ENCODE results near the gene ARFGEF2. TPM values are rescaled to one million over a fixed set of nuclear protein-coding genes. Genes with fewer than 3 reads are reported as not detected.
A peak's percentile ranks its signal among the peaks of the same experiment; 100 is the strongest.

The ARFGEF2 gene
- total RNA-seq, 1 donor from 2014 or later, result 22.9 TPM

GRCh38 chr20:49030954-49031619, 109.6 kb downstream of the ARFGEF2 start:
- Mint-ChIP-seq H3K36me3 (ENCODE audit: insufficient read depth) (peaks cover 12% of the 10 kb centered on the region), H3K4me1 (ENCODE audit: low read depth) (no peaks in the 10 kb centered on the region), H3K4me3 (ENCODE audit: low read depth) (no peak overlapping the region), H3K27me3 (no peaks in the 10 kb centered on the region), H3K27ac (no peak overlapping the region), H3K9me3 (ENCODE audit: low read depth) (no peaks in the 10 kb centered on the region)
- no peak for DNase-seq (ENCODE audit: low spot score, unreplicated experiment)
- TF ChIP-seq, protein P1, sequence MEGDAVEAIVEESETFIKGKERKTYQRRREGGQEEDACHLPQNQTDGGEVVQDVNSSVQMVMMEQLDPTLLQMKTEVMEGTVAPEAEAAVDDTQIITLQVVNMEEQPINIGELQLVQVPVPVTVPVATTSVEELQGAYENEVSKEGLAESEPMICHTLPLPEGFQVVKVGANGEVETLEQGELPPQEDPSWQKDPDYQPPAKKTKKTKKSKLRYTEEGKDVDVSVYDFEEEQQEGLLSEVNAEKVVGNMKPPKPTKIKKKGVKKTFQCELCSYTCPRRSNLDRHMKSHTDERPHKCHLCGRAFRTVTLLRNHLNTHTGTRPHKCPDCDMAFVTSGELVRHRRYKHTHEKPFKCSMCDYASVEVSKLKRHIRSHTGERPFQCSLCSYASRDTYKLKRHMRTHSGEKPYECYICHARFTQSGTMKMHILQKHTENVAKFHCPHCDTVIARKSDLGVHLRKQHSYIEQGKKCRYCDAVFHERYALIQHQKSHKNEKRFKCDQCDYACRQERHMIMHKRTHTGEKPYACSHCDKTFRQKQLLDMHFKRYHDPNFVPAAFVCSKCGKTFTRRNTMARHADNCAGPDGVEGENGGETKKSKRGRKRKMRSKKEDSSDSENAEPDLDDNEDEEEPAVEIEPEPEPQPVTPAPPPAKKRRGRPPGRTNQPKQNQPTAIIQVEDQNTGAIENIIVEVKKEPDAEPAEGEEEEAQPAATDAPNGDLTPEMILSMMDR (IDR thresholded peaks at IDR 0.05; ENCODE audit: unreplicated experiment), result no peak

- Mint-ChIP-seq H3K36me3 (ENCODE audit: insufficient read depth) (peaks cover 12% of the 10 kb centered on the region), H3K27me3 (no peaks in the 10 kb centered on the region), H3K4me1 (ENCODE audit: low read depth) (no peaks in the 10 kb centered on the region), H3K27ac (no peak overlapping the region), H3K9me3 (ENCODE audit: low read depth) (no peaks in the 10 kb centered on the region), H3K4me3 (ENCODE audit: low read depth) (no peak overlapping the region)
- DNase-seq (ENCODE audit: low spot score, unreplicated experiment), result no peak
- TF ChIP-seq, protein P1 (IDR thresholded peaks at IDR 0.05; ENCODE audit: unreplicated experiment), result no peak
These were observed 110.9 kb downstream of the ARFGEF2 start for GRCh38 chr20:49032455-49032854.

DNA sequence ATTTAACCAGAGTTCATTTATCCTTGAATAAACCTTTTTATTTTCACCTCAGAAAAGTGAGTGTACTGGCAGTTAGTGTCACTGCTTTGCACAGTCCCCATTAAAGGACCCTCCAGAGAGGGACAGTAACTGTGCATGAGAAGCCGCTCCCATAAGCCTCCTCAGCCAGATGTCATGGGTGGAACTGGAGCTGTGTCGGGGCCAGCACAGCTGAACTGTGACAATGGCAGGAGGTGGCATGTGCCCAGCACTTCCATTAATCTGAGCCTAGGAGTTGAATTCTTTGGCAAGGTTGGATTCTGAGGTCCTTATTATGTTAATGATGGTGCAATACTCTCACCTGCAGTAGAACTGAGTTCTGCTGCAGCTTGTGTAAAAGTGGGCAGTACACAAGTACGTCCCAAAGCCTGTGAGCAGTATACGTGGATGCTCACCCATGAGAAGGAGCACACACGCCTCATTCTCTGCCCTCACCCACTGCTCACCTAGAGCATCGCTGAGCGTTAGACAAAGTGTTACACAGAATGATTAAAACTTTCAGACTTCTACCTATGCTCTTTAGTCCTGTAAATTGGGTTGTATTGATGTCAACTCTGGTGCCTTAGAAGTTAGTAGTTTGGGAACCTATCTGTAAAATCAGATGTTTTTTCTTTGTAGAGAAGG, 112.7 kb downstream of the ARFGEF2 start:
- TF ChIP-seq, protein P1 (IDR thresholded peaks at IDR 0.05; ENCODE audit: unreplicated experiment), result no peak
- H3K4me1 Mint-ChIP-seq (ENCODE audit: low read depth), result peaks cover 2% of the 10 kb centered on the region
- no peaks in the 10 kb centered on the region for H3K9me3 Mint-ChIP-seq (ENCODE audit: low read depth)
- H3K36me3 Mint-ChIP-seq (ENCODE audit: insufficient read depth), result peaks cover 7% of the 10 kb centered on the region
- no peaks in the 10 kb centered on the region for H3K27me3 Mint-ChIP-seq
- no peak overlapping the region for H3K27ac Mint-ChIP-seq
- DNase-seq (ENCODE audit: low spot score, unreplicated experiment), result no peak
- no peak overlapping the region for H3K4me3 Mint-ChIP-seq (ENCODE audit: low read depth)

GRCh38 chr20:49037962-49038387, 116.5 kb downstream of the ARFGEF2 start:
- H3K9me3 Mint-ChIP-seq (ENCODE audit: low read depth), result no peaks in the 10 kb centered on the region
- peaks cover 2% of the 10 kb centered on the region for H3K4me1 Mint-ChIP-seq (ENCODE audit: low read depth)
- peak overlapping the region; percentile 86 for H3K27ac Mint-ChIP-seq
- H3K4me3 Mint-ChIP-seq (ENCODE audit: low read depth), result no peak overlapping the region
- no peak for DNase-seq (ENCODE audit: low spot score, unreplicated experiment)
- H3K27me3 Mint-ChIP-seq, result no peaks in the 10 kb centered on the region
- peaks cover 3% of the 10 kb centered on the region for H3K36me3 Mint-ChIP-seq (ENCODE audit: insufficient read depth)
- TF ChIP-seq, protein P1 (IDR thresholded peaks at IDR 0.05; ENCODE audit: unreplicated experiment), result no peak

- DNase-seq (ENCODE audit: low spot score, unreplicated experiment), result no peak
- H3K4me1 Mint-ChIP-seq (ENCODE audit: low read depth), result peaks cover 2% of the 10 kb centered on the region
- TF ChIP-seq, protein P1 (IDR thresholded peaks at IDR 0.05; ENCODE audit: unreplicated experiment), result no peak
- no peaks in the 10 kb centered on the region for H3K9me3 Mint-ChIP-seq (ENCODE audit: low read depth)
- H3K4me3 Mint-ChIP-seq (ENCODE audit: low read depth), result no peak overlapping the region
- peaks cover 1% of the 10 kb centered on the region for H3K36me3 Mint-ChIP-seq (ENCODE audit: insufficient read depth)
- no peaks in the 10 kb centered on the region for H3K27me3 Mint-ChIP-seq
- no peak overlapping the region for H3K27ac Mint-ChIP-seq
These were observed 118.3 kb downstream of the ARFGEF2 start for GRCh38 chr20:49039854-49040253.
